HG03520 (cell line): ENCODE measurements around the gene ZP3.
"Not testable (repeated sequence)": the region's sequence is repeated elsewhere in the genome, so short reads cannot be mapped to it uniquely, and the experiment has no call there.

Experiments used
- ATAC-seq: cut with Tn5 transposase; IDR thresholded peaks from one replicate; pipeline ENCODE4 v1.9.1; 2021; ENCODE audit warnings: mild to moderate bottlenecking, moderate library complexity; ENCODE audit not compliant: unreplicated experiment

Gene ZP3

DNA sequence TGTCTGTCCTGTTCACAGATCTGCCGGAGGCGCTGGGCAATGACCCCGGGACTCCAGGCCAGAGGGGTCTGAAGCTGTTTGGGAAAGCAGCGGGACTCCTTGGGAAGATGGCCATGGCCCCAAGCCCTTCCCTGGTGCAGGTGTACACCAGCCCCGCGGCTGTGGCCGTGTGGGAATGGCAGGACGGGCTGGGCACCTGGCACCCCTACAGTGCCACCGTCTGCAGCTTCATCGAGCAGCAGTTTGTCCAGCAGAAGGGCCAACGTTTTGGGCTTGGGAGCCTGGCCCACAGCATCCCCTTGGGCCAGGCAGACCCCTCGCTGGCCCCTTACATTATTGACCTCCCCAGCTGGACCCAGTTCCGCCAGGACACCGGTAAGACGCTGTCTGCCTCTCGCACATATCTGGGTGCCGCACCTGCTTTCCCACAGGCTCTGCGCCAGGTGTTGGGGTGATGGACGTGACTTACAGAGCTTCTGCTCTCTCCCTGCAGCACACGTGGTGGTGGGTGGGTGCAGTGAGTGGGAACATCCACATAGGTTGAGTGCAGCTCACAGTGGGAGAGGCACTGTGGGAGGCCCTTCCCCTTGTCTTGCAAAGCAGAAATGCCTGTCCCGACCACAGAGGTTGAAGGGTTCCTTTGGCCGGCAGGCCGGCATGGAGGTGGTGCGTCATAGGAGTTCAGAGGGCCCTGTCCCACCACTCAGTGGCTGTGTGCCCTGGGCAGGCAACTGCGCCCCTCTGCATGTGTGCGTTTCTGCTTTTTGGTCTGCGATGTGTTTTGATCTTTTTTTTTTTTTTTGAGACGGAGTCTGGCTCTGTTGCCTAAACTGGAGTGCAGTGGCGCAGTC is 55.9 kb downstream of the ZP3 start:
- ATAC-seq = not testable (repeated sequence)

- not testable (repeated sequence) for ATAC-seq
Observed at GRCh38 chr7:76482660-76483059, 57.9 kb downstream of the ZP3 start.

DNA sequence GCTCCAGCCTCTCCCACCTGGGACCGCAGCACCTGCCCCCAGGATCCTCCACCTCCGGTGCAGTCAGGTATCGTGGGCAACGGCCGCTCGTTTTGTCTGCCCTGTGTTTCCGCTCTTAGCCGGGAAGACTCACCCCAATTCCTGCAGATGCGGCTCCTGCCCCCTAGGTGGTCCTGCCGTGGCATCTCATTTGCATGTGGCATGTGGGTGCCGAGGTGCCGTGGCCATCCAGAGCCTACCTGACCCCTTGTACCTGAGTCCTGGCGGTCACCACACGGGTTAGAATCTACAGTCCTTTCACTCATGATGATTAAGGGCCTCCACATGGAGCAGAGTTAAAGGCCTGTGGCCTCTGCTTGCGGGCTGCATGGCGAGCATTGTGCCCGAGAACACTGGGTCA is 58.3 kb downstream of the ZP3 start:
- ATAC-seq = not testable (repeated sequence)

- ATAC-seq = not testable (repeated sequence)
Observed at GRCh38 chr7:76484456-76484855, 59.7 kb downstream of the ZP3 start.

GRCh38 chr7:76485822-76486610 is 61.3 kb downstream of the ZP3 start:
- ATAC-seq = peak; percentile 3

GRCh38 chr7:76486618-76487017 is 61.9 kb downstream of the ZP3 start:
- ATAC-seq = peak; percentile 100

DNA sequence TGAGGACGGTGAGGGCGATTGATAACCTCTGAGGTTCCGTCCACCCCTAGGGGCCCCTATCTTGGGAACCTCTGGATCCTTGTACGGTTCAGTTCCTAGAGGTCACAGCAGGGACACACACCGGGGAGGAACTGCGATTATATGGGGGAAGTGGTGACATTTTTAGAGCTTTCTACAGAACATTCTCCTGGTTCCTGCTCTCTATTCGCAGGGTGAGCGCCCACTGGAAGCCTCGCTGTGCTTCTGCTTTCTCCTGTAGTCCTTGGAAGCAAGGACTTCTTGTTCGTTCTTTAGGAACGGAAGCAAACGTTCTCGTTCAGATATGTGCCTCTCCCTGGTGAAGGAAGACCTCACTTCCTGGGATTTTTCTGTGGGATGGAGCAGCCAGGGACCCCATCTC is 63.2 kb downstream of the ZP3 start:
- ATAC-seq = not testable (repeated sequence)
